Ovary (tissue), 3 donors: ENCODE results near the gene FAM120B.

ENCODE experiments used
- EP300 ChIP-seq: sonication (generic); formaldehyde crosslinking; IDR thresholded peaks from one replicate; pipeline ENCODE4 v1.6.1; 2017; ENCODE audit warnings: antibody characterized with exemption
- TF ChIP-seq, protein P1 (sequence below), 3 donors: fragments of 450-650 bp in 2 of 3; fragments of 200-600 bp in 1 of 3; IDR thresholded peaks; one replicate each; pipeline versions ENCODE4 v1.5.1 to v1.8.0; 2016 to 2022; ENCODE audit warnings: antibody characterized with exemption in 3 of 3, mild to moderate bottlenecking in 1 of 3
- donor health status: DM: no; HTN: no; CAD: no.

GRCh38 chr6:170294298-170294730 lies 12.2 kb upstream of the FAM120B start:
- TF ChIP-seq, protein P1, sequence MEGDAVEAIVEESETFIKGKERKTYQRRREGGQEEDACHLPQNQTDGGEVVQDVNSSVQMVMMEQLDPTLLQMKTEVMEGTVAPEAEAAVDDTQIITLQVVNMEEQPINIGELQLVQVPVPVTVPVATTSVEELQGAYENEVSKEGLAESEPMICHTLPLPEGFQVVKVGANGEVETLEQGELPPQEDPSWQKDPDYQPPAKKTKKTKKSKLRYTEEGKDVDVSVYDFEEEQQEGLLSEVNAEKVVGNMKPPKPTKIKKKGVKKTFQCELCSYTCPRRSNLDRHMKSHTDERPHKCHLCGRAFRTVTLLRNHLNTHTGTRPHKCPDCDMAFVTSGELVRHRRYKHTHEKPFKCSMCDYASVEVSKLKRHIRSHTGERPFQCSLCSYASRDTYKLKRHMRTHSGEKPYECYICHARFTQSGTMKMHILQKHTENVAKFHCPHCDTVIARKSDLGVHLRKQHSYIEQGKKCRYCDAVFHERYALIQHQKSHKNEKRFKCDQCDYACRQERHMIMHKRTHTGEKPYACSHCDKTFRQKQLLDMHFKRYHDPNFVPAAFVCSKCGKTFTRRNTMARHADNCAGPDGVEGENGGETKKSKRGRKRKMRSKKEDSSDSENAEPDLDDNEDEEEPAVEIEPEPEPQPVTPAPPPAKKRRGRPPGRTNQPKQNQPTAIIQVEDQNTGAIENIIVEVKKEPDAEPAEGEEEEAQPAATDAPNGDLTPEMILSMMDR (IDR thresholded peaks at IDR 0.05): no peak
- no peak for TF ChIP-seq EP300
